NCI-H1048 (cell line): ENCODE data around the gene CPOX.

Experiments
- DNase-seq: peaks from one replicate; lab custom pipeline; 2025; lab: John Stamatoyannopoulos, UW

Gene CPOX

DNA sequence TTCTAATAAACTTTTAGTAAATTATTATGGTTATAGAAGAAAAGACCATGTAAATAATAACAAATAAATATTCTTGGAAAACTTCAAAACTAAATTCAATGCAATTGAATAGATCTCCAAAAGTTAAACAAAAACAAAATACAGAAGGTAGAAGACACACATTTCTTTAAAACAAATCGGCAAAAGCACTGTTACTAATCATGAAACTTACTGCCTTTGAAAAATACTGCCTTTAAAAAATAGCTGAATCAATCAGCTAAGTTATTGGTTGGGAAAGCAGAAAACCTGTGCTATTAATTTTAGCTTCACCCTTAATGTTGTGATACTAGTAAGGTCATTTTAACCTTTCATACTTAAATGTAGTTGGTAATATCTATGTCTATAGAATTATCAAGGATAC, 58.7 kb downstream of the CPOX start:
- DNase-seq, result no peak

DNA sequence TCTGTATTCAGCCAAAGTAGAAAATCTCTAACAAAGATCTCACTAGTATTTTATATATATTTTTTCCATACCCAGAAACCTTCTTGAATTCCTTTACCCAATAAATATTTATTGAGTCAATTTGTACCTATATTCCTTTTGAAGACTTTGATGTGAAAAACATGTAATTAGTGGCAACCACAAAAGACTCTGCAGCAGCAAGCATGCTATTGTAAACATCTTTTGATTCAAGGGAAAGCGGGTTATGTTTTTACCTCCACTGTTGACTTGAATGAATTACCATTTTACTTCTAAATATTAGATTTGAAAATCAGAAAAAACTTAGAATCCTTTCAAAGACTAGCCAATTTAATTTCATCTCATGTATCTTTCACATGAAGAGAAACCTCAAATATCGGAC, 59.2 kb downstream of the CPOX start:
- DNase-seq, result no peak

DNA sequence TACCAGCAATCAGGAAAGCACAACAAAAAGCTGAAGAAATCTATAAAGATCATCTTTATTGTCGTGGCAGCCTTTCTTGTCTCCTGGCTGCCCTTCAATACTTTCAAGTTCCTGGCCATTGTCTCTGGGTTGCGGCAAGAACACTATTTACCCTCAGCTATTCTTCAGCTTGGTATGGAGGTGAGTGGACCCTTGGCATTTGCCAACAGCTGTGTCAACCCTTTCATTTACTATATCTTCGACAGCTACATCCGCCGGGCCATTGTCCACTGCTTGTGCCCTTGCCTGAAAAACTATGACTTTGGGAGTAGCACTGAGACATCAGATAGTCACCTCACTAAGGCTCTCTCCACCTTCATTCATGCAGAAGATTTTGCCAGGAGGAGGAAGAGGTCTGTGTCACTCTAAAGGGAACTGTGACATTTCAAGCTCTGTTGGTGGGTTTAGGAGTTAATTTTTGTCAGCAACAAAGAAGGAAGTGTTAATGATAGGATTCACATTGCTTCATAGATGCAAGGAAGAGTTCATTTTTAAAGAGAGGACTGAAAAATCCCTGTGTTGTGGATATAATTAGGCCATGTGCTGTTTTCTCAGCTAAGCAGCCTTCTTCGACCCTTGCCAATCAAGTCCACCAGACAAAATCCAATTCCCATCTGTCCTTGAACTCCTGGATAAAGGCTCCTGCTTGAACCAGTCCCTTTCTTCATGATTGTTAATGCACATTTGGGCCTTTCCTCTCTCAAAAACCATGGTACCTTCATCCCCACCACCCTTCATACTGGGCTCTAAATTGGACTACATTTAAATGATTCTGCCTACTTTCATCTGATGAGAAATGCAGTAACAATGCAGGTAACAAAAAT, 60.5 kb downstream of the CPOX start:
- no peak for DNase-seq

DNA sequence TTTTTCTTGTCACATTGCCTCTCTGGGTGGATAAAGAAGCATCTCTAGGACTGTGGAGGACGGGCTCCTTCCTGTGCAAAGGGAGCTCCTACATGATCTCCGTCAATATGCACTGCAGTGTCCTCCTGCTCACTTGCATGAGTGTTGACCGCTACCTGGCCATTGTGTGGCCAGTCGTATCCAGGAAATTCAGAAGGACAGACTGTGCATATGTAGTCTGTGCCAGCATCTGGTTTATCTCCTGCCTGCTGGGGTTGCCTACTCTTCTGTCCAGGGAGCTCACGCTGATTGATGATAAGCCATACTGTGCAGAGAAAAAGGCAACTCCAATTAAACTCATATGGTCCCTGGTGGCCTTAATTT, 61.2 kb downstream of the CPOX start:
- no peak for DNase-seq

DNA sequence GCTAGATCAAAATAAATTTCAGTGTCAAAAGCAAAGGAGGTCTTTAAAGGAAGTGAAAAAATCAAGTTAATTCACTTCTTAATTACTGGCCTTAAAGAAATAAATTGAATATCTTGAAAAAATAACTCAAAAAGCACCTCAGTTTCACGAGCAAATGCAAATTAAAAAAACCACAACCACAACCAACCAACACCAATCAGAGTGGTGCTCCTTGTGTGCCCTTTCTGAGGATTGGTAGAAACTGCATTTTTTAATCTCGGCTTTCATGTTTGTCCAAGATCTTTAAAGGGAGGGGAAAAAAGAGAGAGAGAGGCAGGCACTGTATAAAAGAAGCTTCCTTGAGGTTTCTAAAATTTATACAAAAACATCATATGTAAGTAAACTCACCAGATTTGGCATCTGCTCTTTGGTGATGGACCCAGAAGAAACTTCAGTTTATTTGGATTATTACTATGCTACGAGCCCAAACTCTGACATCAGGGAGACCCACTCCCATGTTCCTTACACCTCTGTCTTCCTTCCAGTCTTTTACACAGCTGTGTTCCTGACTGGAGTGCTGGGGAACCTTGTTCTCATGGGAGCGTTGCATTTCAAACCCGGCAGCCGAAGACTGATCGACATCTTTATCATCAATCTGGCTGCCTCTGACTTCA, 61.7 kb downstream of the CPOX start, which contains the start of gene GPR15:
Gene GPR15, plus strand, starts transcription at position 357 of the 653 bp plus-strand sequence. Its CDS starts 56 bp downstream, at position 413.
- no peak for DNase-seq

DNA sequence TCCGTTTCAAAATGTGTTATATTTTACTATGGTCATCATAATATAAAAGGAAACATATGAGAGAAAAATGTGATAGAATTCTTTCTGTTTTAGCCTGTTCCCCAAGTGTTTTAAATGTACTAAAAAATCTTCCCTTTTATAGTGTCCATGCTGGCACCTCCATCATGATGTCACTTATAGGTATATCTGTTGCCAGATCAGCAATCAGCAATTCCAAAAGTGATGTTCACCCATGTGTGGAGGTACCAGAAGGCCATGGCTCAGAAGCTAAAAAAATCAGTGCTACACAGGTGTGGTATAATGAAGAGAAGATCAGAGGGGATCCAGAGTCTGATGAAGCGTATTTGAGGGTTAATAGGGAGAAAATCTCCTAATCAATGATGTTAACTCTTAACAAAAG, 62.7 kb downstream of the CPOX start:
- no peak for DNase-seq

DNA sequence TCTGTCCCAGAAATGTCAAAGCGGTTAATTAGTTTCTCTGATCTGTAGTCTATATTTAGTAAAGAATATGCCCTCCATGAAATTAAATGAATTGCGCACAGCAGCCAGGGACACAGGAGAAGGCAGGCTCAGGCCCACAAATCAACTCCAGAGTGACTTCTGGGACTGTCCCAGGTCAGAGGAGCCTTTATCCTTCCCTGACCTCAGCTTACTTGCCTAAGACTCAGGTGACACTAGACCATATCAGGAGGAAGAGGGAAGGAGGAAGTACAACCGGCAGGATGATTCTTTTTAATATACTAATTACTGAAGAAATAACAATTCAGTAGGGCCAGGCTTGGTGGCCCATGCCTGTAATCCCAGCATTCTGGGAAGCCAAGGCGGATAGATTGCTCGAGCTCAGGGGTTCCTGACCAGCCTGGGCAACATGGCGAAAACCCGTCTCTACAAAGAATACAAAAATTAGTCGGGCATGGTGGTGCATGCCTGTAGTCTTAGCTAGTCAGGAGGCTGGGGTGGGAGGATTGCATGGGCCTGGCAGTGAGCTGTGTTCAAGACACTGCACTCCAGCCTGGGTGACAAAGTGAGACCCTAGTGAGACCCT, 63.5 kb downstream of the CPOX start:
- DNase-seq, result no peak
